BJ (cell line): Measurements from ENCODE around the gene ARVCF. TPM values are rescaled to one million over a fixed set of nuclear protein-coding genes. Genes with fewer than 3 reads are reported as not detected.

Experiments used
- CTCF ChIA-PET: fragments of 350-600 bp; formaldehyde crosslinking; extraction: SDS; loops from one replicate; lab custom pipeline; 2021; ENCODE audit warnings: antibody characterized with exemption, inconsistent platforms; lab: Yijun Ruan, JAX
- POLR2A ChIA-PET: fragments of 300-600 bp; sonication (Branson Sonifier 250); formaldehyde crosslinking; extraction: SDS; loops from one replicate; lab custom pipeline; 2021; ENCODE audit warnings: antibody characterized with exemption; lab: Charles Lee
- DNase-seq: peaks from one replicate; pipeline ENCODE4 v3.0.0-alpha.2; 2011; ENCODE audit warnings: low read depth
- H3K27me3 ChIP-seq: 2 replicates; pipeline ENCODE4 v1.6.0; 2011; ENCODE audit warnings: low read length; ENCODE audit not compliant: control insufficient read depth, insufficient read depth
- H3K36me3 ChIP-seq: 2 replicates; pipeline ENCODE4 v1.5.1; 2011; ENCODE audit warnings: low read length; ENCODE audit not compliant: control insufficient read depth, insufficient read depth
- H3K4me3 ChIP-seq: 2 replicates; pipeline ENCODE4 v1.5.1; 2011; ENCODE audit warnings: low read depth, mild to moderate bottlenecking, control low read depth, low read length
- polyA plus RNA-seq: library from polyadenylated mRNA; depleted of rRNA; stranded (reverse); fragments of >200 nt; gene quantifications from 2 replicates; pipeline ENCODE4 v1.2.3, GENCODE V29; 2011
- TF ChIP-seq, protein P1 (sequence below): IDR thresholded peaks from 2 replicates; pipeline ENCODE4 v1.5.1; 2011; ENCODE audit warnings: low read depth, mild to moderate bottlenecking, control low read depth, inconsistent platforms, low read length, moderate library complexity; ENCODE audit not compliant: insufficient read depth

The ARVCF gene
- polyA plus RNA-seq, 1 experiment = 3.8 TPM

DNA sequence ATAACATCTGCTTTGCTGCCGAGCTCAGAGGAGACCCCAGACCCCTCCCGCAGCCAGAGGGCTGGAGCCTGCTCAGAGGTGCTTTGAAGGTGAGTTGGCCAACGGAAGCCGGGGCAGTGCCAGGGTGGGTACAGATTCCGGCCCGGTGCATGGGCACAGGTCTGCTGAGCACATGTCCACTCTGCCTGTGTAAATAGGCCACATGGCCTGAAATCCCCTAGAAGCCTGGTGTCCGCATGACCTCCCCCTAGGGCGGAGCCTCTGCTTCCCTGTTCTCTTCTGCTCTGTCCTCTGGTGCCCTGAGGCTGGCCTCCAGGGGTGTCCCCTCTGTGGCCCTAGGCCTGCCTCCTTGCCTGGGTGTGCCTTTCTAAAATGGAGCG lies 55.4 kb downstream of the ARVCF start:
- TF ChIP-seq, protein P1, sequence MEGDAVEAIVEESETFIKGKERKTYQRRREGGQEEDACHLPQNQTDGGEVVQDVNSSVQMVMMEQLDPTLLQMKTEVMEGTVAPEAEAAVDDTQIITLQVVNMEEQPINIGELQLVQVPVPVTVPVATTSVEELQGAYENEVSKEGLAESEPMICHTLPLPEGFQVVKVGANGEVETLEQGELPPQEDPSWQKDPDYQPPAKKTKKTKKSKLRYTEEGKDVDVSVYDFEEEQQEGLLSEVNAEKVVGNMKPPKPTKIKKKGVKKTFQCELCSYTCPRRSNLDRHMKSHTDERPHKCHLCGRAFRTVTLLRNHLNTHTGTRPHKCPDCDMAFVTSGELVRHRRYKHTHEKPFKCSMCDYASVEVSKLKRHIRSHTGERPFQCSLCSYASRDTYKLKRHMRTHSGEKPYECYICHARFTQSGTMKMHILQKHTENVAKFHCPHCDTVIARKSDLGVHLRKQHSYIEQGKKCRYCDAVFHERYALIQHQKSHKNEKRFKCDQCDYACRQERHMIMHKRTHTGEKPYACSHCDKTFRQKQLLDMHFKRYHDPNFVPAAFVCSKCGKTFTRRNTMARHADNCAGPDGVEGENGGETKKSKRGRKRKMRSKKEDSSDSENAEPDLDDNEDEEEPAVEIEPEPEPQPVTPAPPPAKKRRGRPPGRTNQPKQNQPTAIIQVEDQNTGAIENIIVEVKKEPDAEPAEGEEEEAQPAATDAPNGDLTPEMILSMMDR = no peak
- DNase-seq = no peak
- CTCF ChIA-PET = no interaction called here
- H3K36me3 ChIP-seq = peaks cover 22% of the 10 kb centered on the region
- POLR2A ChIA-PET = no interaction called here
- no peaks in the 10 kb centered on the region for H3K27me3 ChIP-seq
- H3K4me3 ChIP-seq = no peak overlapping the region

- Histone ChIP-seq H3K36me3 (peaks cover 22% of the 10 kb centered on the region), H3K27me3 (no peaks in the 10 kb centered on the region), H3K4me3 (no peak overlapping the region)
- POLR2A ChIA-PET = no interaction called here
- TF ChIP-seq, protein P1 = no peak
- DNase-seq = no peak
- CTCF ChIA-PET = no interaction called here
Measured at GRCh38 chr22:19960491-19961200, 56.0 kb downstream of the ARVCF start.

- ChIA-PET CTCF (interaction anchor here (0.6 to 1.4 kb wide), 3 partner anchors 12 to 229 kb away, joined by 3 to 5 read pairs (median 3); no protein-coding TSS in a partner anchor), POLR2A (no interaction called here)
- Histone ChIP-seq H3K27me3 (no peaks in the 10 kb centered on the region), H3K4me3 (no peak overlapping the region), H3K36me3 (peaks cover 20% of the 10 kb centered on the region)
- DNase-seq = no peak
- TF ChIP-seq, protein P1 = no peak
Measured at GRCh38 chr22:19959587-19960490, 56.8 kb downstream of the ARVCF start.

DNA sequence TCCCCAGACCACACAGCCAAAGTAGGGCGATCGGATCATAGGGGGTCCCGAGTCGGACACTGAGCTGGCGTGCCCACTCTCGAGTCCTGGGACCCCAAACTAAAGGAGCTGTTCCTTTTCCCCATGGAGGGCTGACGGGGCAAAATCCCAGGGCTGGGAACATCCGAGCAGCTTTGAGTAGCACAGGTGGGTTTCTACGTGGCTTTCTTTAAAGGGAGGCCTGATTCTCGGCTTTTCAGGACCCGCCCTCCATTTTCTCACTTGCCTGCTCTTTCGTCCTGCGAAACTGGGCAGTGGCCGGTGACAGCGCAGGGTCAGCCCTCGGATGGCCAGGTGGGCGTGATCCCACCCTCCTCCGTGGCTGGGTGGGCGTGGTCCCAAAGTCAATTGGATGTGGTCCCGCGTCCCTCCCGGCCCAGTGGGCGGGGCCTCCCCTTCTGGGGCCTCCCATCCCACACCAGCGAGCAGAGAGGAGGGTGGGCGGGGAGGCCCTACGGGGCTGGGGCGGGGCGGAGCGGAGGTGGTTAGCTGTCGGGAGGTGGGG lies 57.5 kb downstream of the ARVCF start:
- ChIA-PET CTCF (interaction anchor here (0.6 to 1.4 kb wide), 4 partner anchors 11 to 229 kb away, joined by 3 to 5 read pairs (median 3); no protein-coding TSS in a partner anchor), POLR2A (interaction anchor here (0.6 kb wide), 1 partner anchor 524 kb away, joined by 3 read pairs; no protein-coding TSS in a partner anchor)
- Histone ChIP-seq H3K4me3 (no peak overlapping the region), H3K36me3 (peaks cover 13% of the 10 kb centered on the region), H3K27me3 (no peaks in the 10 kb centered on the region)
- TF ChIP-seq, protein P1 = no peak
- DNase-seq = no peak
